Measurements from ENCODE around the gene SUN2. TPM values are rescaled to one million over a fixed set of nuclear protein-coding genes. Genes with fewer than 3 reads are reported as not detected.

SUN2 gene
- total RNA-seq, 1 donor from 2014 or later: 896 TPM

DNA sequence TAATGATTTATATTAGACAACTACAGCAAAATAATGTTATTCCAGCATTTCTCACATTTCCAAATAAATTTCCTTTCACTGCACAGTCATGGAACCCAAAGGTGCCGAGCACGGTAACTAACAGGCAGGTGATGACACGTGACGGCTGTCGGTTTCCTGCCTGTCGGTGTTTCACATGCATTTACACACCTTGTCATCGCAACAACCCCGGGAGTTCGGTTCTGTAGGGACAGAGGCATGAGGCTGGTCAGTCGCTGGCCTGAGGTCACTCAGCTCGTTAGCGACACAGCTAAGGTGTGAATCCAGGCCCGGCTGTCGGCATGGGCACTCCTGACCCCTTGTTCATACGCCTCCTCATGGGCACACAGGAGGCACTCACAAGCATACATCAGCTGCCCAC lies 28.2 kb upstream of the SUN2 start:
- Histone ChIP-seq H3K4me3 (no peak overlapping the region), H3K4me1 (peaks cover 3 to 40% of the 10 kb centered on the region in 2 donors), H3K9me3 (no peaks in the 10 kb centered on the region), H3K27ac (no peak overlapping the region), H3K27me3 (no peaks in the 10 kb centered on the region), H3K36me3 (peaks cover 6 to 14% of the 10 kb centered on the region in 2 donors)
- DNase-seq (ENCODE audit: low spot score in 2 of 2): no peak
- intact Hi-C loops (cut with DNase I): loop anchor here (10.0 kb wide), 2 partner anchors 471 to 531 kb away; partner anchors contain the start of gene RPL3
- TF ChIP-seq, protein P1, sequence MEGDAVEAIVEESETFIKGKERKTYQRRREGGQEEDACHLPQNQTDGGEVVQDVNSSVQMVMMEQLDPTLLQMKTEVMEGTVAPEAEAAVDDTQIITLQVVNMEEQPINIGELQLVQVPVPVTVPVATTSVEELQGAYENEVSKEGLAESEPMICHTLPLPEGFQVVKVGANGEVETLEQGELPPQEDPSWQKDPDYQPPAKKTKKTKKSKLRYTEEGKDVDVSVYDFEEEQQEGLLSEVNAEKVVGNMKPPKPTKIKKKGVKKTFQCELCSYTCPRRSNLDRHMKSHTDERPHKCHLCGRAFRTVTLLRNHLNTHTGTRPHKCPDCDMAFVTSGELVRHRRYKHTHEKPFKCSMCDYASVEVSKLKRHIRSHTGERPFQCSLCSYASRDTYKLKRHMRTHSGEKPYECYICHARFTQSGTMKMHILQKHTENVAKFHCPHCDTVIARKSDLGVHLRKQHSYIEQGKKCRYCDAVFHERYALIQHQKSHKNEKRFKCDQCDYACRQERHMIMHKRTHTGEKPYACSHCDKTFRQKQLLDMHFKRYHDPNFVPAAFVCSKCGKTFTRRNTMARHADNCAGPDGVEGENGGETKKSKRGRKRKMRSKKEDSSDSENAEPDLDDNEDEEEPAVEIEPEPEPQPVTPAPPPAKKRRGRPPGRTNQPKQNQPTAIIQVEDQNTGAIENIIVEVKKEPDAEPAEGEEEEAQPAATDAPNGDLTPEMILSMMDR (IDR thresholded peaks at IDR 0.05): no peak

DNA sequence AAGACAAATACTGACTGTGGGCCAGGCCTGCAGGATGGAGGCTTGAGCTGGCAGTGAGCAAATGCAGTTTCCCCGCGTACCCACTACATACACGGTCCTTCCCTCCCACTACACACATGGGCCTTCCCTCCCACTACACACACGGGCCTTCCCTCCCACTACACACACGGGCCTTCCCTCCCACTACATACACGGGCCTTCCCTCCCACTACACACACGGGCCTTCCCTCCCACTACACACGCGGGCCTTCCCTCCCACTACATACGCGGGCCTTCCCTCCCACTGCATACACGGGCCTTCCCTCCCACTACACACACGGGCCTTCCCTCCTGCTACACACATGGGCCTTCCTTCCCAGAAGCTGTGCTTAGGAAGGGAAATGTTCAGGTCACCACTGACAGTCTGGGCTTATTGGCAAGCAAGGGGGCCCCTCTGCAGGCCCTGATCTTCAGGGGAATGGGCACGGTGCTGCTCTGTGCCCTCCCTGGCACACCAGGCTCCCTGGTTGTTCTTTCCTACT lies 27.4 kb upstream of the SUN2 start:
- peaks cover 11 to 16% of the 10 kb centered on the region in 2 donors for H3K36me3 ChIP-seq
- TF ChIP-seq, protein P1 (IDR thresholded peaks at IDR 0.05): no peak
- DNase-seq (ENCODE audit: low spot score in 2 of 2): no peak
- intact Hi-C loops (cut with DNase I): loop anchor here (10.0 kb wide), 2 partner anchors 472 to 532 kb away; partner anchors contain the start of gene RPL3
- no peaks in the 10 kb centered on the region for H3K27me3 ChIP-seq
- no peak overlapping the region for H3K4me3 ChIP-seq
- no peaks in the 10 kb centered on the region for H3K9me3 ChIP-seq
- peaks cover 3 to 31% of the 10 kb centered on the region in 2 donors for H3K4me1 ChIP-seq
- H3K27ac ChIP-seq: peak overlapping the region in 1 of 2 donors; percentile 39

DNA sequence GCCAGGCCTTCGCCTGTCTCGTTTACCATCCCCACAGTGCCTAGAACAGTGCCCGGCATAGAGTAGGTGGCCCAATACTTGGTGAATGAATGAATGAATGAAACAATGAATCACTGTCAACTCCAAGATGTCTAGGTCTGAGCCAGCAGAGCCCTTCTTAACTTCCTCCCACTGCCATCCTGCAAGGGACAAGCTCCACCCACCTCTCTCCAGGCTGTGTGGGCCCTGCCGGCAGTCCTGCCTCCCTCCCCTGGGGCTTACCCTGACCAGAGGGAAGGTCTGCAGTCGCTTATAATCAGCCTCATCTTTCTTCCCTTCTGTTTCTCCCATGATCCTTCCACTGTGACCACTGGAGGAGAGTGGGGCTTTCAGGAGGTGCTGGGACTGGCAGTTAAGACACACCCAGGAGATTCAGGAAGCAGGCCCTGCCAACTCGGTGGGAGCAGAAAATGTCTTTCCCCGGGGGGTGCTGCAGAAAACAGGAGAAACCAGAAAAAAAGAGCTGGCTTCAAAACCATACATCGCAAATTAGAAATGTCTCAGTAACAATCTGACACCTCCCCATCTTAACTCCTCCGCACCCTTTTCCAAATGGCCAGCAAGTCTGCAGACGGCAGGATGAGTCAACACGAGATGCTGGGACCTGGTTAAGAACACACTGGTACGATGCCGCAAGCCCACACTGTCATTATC lies 26.8 kb upstream of the SUN2 start:
- peaks cover 0 to 25% of the 10 kb centered on the region in 2 donors for H3K4me1 ChIP-seq

DNA sequence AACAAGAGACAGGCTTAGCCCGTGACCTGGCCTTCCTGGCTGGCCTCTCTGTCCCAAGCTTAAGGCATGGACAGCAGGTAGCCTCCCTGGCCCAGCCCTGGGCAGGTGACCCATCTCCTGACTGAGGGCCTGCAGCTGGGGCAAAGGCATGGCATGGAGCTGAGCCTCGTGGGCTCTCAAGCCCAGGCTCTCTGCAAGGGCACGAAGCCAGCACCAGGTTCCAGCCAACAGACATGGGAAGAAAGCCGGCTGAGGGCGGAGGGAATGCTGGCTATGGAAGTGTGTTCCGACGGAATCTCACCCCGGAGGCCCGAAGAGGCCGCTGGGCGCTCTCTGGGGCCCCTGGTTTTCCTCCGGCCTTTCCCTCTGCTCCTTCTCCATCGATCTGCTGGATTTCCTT lies 25.2 kb upstream of the SUN2 start:
- TF ChIP-seq, protein P1 (IDR thresholded peaks at IDR 0.05): no peak
- Histone ChIP-seq H3K4me3 (no peak overlapping the region), H3K36me3 (peaks cover 11 to 16% of the 10 kb centered on the region in 2 donors), H3K9me3 (no peaks in the 10 kb centered on the region), H3K4me1 (peaks cover 0 to 12% of the 10 kb centered on the region in 2 donors), H3K27ac (no peak overlapping the region), H3K27me3 (no peaks in the 10 kb centered on the region)
- intact Hi-C loops (cut with DNase I): loop anchor here (10.0 kb wide), 2 partner anchors 474 to 534 kb away; partner anchors contain the start of gene RPL3
- no peak for DNase-seq (ENCODE audit: low spot score in 2 of 2)

More for the DNA sequence above, 26.8 kb upstream of the SUN2 start:
- H3K27me3 ChIP-seq: no peaks in the 10 kb centered on the region
- DNase-seq (ENCODE audit: low spot score in 2 of 2): no peak
- H3K4me3 ChIP-seq: no peak overlapping the region
- TF ChIP-seq, protein P1 (IDR thresholded peaks at IDR 0.05): no peak
- no peaks in the 10 kb centered on the region for H3K9me3 ChIP-seq
- H3K36me3 ChIP-seq: peaks cover 11 to 16% of the 10 kb centered on the region in 2 donors
- intact Hi-C loops (cut with DNase I): loop anchor here (10.0 kb wide), 2 partner anchors 472 to 532 kb away; partner anchors contain the start of gene RPL3
- peak overlapping the region; percentile 34 to 41 for H3K27ac ChIP-seq

DNA sequence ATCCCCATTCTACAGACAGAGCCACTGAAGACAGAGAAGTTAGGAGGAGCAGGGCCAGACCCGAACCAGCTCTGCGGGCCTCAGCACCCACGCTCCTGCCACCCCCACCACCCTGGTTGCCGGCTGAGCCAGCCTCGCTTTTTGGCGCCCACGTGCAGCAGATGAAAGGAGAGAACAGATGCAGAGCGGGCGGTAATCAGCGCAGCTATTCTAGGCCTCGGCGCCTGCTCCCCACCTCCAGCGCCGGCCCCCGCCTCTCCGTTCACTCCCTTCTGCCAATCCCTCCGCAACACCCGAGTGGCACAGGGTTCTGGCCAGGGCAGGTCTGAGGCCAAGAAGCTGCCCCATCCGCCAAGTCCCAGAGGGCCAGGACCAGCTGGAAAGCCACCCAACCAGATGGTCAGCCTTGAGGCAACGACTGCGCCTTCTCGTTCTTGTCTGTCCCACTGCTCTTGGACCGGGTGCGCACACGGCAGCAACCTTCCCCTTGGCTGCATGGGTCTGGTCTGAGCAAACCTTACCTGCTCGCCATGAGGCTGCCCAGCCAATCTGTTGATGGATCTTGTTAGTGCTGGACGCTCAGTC lies 21.4 kb upstream of the SUN2 start:
- intact Hi-C loops (cut with DNase I): no loop called here
- H3K27me3 ChIP-seq: no peaks in the 10 kb centered on the region
- no peak overlapping the region for H3K4me3 ChIP-seq
- no peaks in the 10 kb centered on the region for H3K4me1 ChIP-seq
- TF ChIP-seq, protein P1 (IDR thresholded peaks at IDR 0.05): no peak
- peaks cover 11 to 16% of the 10 kb centered on the region in 2 donors for H3K36me3 ChIP-seq
- no peaks in the 10 kb centered on the region for H3K9me3 ChIP-seq
- H3K27ac ChIP-seq: no peak overlapping the region
- DNase-seq (ENCODE audit: low spot score in 2 of 2): no peak

Data from ascending aorta (tissue), 2 donors.